ENCODE results near the gene SUN5. TPM values are rescaled to one million over a fixed set of nuclear protein-coding genes. Genes with fewer than 3 reads are reported as not detected.

Gene SUN5
- total RNA-seq, 1 experiment from 2014 or later, result not detected

DNA sequence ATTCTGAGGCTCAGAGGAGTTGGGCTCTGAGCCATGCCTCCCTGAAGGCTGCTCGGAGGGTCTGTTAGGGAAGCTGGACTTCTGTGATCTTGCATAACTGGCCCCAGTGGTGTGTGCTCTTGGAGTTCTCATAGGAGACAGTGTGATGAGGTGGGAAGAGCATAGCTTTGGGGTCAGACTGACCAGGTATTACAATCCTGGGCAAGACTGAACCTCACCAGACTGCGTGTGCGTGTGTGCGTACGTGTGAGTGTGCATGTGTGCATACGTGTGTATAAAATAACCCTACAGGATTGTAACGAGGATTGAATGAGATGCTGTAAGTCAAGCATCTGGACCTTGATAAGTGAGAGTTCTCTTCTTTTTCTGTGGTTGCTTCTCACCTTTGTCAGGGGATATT lies 13.3 kb upstream of the SUN5 start:
- Mint-ChIP-seq H3K9me3 (no peaks in the 10 kb centered on the region), H3K4me1 (peaks cover 9% of the 10 kb centered on the region; the same call in 1 of the 2 replicates), H3K27ac (no peak overlapping the region), H3K27me3 (ENCODE audit: low read depth) (no peaks in the 10 kb centered on the region), H3K36me3 (no peaks in the 10 kb centered on the region), H3K4me3 (no peak overlapping the region)
- CTCF ChIA-PET, result interaction anchor here (1.0 to 5.6 kb wide), 5 partner anchors 12 to 111 kb away, joined by 3 to 34 read pairs (median 3); partner anchors contain the start of gene SUN5
- ATAC-seq (no peak), DNase-seq (ENCODE audit: low spot score) (no peak)
- POLR2A ChIA-PET, result no interaction called here
- TF ChIP-seq, protein P1, sequence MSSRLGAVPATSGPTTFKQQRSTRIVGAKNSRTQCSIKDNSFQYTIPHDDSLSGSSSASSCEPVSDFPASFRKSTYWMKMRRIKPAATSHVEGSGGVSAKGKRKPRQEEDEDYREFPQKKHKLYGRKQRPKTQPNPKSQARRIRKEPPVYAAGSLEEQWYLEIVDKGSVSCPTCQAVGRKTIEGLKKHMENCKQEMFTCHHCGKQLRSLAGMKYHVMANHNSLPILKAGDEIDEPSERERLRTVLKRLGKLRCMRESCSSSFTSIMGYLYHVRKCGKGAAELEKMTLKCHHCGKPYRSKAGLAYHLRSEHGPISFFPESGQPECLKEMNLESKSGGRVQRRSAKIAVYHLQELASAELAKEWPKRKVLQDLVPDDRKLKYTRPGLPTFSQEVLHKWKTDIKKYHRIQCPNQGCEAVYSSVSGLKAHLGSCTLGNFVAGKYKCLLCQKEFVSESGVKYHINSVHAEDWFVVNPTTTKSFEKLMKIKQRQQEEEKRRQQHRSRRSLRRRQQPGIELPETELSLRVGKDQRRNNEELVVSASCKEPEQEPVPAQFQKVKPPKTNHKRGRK (CRISPR knock-in tag; IDR thresholded peaks at IDR 0.05; ENCODE audit: borderline replicate concordance), result no peak
- TF ChIP-seq TEAD1 (CRISPR knock-in tag; IDR thresholded peaks at IDR 0.05) (no peak), NFATC4 (CRISPR knock-in tag; IDR thresholded peaks at IDR 0.05) (no peak), SP1 (CRISPR knock-in tag; conservative IDR thresholded peaks at IDR 0.05) (no peak), CBFB (CRISPR knock-in tag; IDR thresholded peaks at IDR 0.05; ENCODE audit: low read depth) (no peak), ELF4 (CRISPR knock-in tag; IDR thresholded peaks at IDR 0.05; ENCODE audit: low read depth) (no peak), GABPB1 (CRISPR knock-in tag; IDR thresholded peaks at IDR 0.05) (no peak)
- TF ChIP-seq, protein P2, sequence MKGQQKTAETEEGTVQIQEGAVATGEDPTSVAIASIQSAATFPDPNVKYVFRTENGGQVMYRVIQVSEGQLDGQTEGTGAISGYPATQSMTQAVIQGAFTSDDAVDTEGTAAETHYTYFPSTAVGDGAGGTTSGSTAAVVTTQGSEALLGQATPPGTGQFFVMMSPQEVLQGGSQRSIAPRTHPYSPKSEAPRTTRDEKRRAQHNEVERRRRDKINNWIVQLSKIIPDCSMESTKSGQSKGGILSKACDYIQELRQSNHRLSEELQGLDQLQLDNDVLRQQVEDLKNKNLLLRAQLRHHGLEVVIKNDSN (CRISPR knock-in tag; IDR thresholded peaks at IDR 0.05), result no peak
- TF ChIP-seq, protein P3, sequence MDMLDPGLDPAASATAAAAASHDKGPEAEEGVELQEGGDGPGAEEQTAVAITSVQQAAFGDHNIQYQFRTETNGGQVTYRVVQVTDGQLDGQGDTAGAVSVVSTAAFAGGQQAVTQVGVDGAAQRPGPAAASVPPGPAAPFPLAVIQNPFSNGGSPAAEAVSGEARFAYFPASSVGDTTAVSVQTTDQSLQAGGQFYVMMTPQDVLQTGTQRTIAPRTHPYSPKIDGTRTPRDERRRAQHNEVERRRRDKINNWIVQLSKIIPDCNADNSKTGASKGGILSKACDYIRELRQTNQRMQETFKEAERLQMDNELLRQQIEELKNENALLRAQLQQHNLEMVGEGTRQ (CRISPR knock-in tag; IDR thresholded peaks at IDR 0.05), result no peak

DNA sequence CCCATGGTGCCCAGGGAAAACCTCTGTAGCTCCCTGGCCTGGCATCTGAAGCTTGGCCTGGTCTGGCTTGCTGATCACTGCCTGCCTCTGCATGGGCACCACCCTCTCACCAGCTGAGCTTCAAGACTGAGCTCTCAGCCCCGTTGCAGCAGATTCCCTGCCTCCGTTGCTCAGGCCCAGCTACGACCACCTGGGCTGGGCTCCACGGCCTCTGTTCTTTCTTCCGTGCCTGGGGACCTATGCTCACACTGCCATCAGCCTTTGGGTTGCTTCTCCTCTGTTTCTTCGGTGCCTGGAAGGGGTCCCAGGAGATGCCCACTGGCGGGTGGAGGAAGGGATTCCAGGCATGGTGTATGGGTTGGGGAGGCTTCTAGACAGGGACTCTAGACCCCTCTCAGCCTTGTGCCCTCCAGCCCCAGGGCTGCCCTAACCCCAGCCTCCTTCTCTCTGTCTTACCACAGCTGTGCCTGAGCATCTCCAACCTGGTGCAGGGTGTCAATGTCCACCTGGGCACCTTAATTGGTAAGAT lies 12.4 kb upstream of the SUN5 start:
- H3K36me3 Mint-ChIP-seq, result no peaks in the 10 kb centered on the region
- POLR2A ChIA-PET, result no interaction called here

More for the DNA sequence above, 12.4 kb upstream of the SUN5 start:
- Mint-ChIP-seq H3K4me1 (peaks cover 9% of the 10 kb centered on the region; the same call in 1 of the 2 replicates), H3K27me3 (ENCODE audit: low read depth) (no peaks in the 10 kb centered on the region), H3K4me3 (no peak overlapping the region), H3K27ac (no peak overlapping the region), H3K9me3 (no peaks in the 10 kb centered on the region)
- TF ChIP-seq, protein P2 (CRISPR knock-in tag; IDR thresholded peaks at IDR 0.05), result no peak
- TF ChIP-seq, protein P4, sequence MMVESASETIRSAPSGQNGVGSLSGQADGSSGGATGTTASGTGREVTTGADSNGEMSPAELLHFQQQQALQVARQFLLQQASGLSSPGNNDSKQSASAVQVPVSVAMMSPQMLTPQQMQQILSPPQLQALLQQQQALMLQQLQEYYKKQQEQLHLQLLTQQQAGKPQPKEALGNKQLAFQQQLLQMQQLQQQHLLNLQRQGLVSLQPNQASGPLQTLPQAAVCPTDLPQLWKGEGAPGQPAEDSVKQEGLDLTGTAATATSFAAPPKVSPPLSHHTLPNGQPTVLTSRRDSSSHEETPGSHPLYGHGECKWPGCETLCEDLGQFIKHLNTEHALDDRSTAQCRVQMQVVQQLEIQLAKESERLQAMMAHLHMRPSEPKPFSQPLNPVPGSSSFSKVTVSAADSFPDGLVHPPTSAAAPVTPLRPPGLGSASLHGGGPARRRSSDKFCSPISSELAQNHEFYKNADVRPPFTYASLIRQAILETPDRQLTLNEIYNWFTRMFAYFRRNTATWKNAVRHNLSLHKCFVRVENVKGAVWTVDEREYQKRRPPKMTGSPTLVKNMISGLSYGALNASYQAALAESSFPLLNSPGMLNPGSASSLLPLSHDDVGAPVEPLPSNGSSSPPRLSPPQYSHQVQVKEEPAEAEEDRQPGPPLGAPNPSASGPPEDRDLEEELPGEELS (CRISPR knock-in tag; IDR thresholded peaks at IDR 0.05), result no peak
- TF ChIP-seq ZNF138 (CRISPR knock-in tag; conservative IDR thresholded peaks at IDR 0.05) (no peak), NFATC4 (CRISPR knock-in tag; IDR thresholded peaks at IDR 0.05) (no peak), ELF4 (CRISPR knock-in tag; IDR thresholded peaks at IDR 0.05; ENCODE audit: low read depth) (no peak), SOX15 (CRISPR knock-in tag; IDR thresholded peaks at IDR 0.05) (no peak), IRF2 (CRISPR knock-in tag; IDR thresholded peaks at IDR 0.05; ENCODE audit: borderline replicate concordance, low read depth) (no peak), FOXJ3 (CRISPR knock-in tag; IDR thresholded peaks at IDR 0.05; ENCODE audit: borderline replicate concordance) (no peak), NR1H2 (CRISPR knock-in tag; IDR thresholded peaks at IDR 0.05) (no peak), JUN (CRISPR knock-in tag; IDR thresholded peaks at IDR 0.05) (no peak), ZNF423 (CRISPR knock-in tag; IDR thresholded peaks at IDR 0.05) (no peak), HMGA2 (CRISPR knock-in tag; IDR thresholded peaks at IDR 0.05) (no peak), ZBTB21 (CRISPR knock-in tag; IDR thresholded peaks at IDR 0.05; ENCODE audit: borderline replicate concordance) (no peak)
- TF ChIP-seq, protein P5, sequence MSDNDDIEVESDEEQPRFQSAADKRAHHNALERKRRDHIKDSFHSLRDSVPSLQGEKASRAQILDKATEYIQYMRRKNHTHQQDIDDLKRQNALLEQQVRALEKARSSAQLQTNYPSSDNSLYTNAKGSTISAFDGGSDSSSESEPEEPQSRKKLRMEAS (CRISPR knock-in tag; IDR thresholded peaks at IDR 0.05), result no peak
- TF ChIP-seq, protein P6, sequence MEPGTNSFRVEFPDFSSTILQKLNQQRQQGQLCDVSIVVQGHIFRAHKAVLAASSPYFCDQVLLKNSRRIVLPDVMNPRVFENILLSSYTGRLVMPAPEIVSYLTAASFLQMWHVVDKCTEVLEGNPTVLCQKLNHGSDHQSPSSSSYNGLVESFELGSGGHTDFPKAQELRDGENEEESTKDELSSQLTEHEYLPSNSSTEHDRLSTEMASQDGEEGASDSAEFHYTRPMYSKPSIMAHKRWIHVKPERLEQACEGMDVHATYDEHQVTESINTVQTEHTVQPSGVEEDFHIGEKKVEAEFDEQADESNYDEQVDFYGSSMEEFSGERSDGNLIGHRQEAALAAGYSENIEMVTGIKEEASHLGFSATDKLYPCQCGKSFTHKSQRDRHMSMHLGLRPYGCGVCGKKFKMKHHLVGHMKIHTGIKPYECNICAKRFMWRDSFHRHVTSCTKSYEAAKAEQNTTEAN (CRISPR knock-in tag; IDR thresholded peaks at IDR 0.05), result no peak
- TF ChIP-seq, protein P7, sequence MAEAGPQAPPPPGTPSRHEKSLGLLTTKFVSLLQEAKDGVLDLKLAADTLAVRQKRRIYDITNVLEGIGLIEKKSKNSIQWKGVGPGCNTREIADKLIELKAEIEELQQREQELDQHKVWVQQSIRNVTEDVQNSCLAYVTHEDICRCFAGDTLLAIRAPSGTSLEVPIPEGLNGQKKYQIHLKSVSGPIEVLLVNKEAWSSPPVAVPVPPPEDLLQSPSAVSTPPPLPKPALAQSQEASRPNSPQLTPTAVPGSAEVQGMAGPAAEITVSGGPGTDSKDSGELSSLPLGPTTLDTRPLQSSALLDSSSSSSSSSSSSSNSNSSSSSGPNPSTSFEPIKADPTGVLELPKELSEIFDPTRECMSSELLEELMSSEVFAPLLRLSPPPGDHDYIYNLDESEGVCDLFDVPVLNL (CRISPR knock-in tag; IDR thresholded peaks at IDR 0.05; ENCODE audit: borderline replicate concordance, low read depth), result no peak
- TF ChIP-seq, protein P8, sequence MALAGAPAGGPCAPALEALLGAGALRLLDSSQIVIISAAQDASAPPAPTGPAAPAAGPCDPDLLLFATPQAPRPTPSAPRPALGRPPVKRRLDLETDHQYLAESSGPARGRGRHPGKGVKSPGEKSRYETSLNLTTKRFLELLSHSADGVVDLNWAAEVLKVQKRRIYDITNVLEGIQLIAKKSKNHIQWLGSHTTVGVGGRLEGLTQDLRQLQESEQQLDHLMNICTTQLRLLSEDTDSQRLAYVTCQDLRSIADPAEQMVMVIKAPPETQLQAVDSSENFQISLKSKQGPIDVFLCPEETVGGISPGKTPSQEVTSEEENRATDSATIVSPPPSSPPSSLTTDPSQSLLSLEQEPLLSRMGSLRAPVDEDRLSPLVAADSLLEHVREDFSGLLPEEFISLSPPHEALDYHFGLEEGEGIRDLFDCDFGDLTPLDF (CRISPR knock-in tag; IDR thresholded peaks at IDR 0.05), result no peak
- DNase-seq (ENCODE audit: low spot score) (no peak), ATAC-seq (no peak)
- CTCF ChIA-PET, result interaction anchor here (1.1 to 5.6 kb wide), 3 partner anchors 11 to 79 kb away, joined by 3 to 34 read pairs (median 6); partner anchors contain the start of gene SUN5
